Thyroid gland (tissue), 4 donors: Measurements from ENCODE around the gene FARS2. TPM values are rescaled to one million over a fixed set of nuclear protein-coding genes. Genes with fewer than 3 reads are reported as not detected.

Experiments
- DNase-seq, 2 donors: peaks; one replicate each; pipeline ENCODE4 v3.0.0-alpha.2; 2019
- H3K27ac ChIP-seq, 3 donors: fragments of 200-600 bp; sonication (generic); 1 replicate in 2 of 3; 2 replicates in 1 of 3; pipeline ENCODE4 v1.5.1; 2016 to 2019; ENCODE audit warnings: mild to moderate bottlenecking in 1 of 3, moderate library complexity in 1 of 3
- H3K27me3 ChIP-seq: fragments of 200-600 bp; sonication (generic); one replicate; pipeline ENCODE4 v1.5.1; 2019
- H3K36me3 ChIP-seq, 2 donors: fragments of 200-600 bp; sonication (generic); one replicate each; pipeline ENCODE4 v1.5.1; 2016 to 2019
- H3K4me1 ChIP-seq, 2 donors: fragments of 200-600 bp; sonication (generic); one replicate each; pipeline ENCODE4 v1.5.1; 2017 to 2019
- H3K4me3 ChIP-seq, 3 donors: fragments of 200-600 bp; sonication (generic); replicated peaks in 1 of 3; 1 replicate in 2 of 3; 2 replicates in 1 of 3; pipeline ENCODE4 v1.5.1; 2016; ENCODE audit warnings: mild to moderate bottlenecking in 1 of 3
- H3K9me3 ChIP-seq: fragments of 200-600 bp; sonication (generic); one replicate; pipeline ENCODE4 v1.5.1; 2017
- CTCF ChIP-seq, 6 experiments: fragments of 200-600 bp in 3 of 6; fragments of 450-650 bp in 3 of 6; sonication (generic) in 3 of 6; IDR thresholded peaks; one replicate each; pipeline ENCODE4 v1.5.1; 2016 to 2019; ENCODE audit warnings: antibody characterized with exemption in 6 of 6, mild to moderate bottlenecking in 2 of 6, inconsistent platforms in 1 of 6, moderate library complexity in 1 of 6
- POLR2A ChIP-seq, 2 donors: fragments of 450-650 bp; IDR thresholded peaks; one replicate each; pipeline ENCODE4 v1.6.1; 2017; ENCODE audit warnings: antibody characterized with exemption in 2 of 2, mild to moderate bottlenecking in 2 of 2, moderate library complexity in 1 of 2
- WGBS, 2 donors: methylation state at CpG; one replicate each; pipeline ENCODE4 v1.1.5; 2017; 5-methylcytosine and 5-hydroxymethylcytosine counted together
- intact Hi-C: fragments of 100-400 bp; cut with DNase I; formaldehyde crosslinking; loops from one replicate; pipeline ENCODE4 v1.15.1; 2023
- total RNA-seq, 4 donors: library from RNA; depleted of rRNA; stranded (reverse); fragments of >200 nt; gene quantifications; one replicate each; pipeline ENCODE4 v1.2.3, GENCODE V29; 2016

FARS2 gene
- total RNA-seq, 4 donors from 2014 or later, result 27.4 to 47.1 (median 34.2) TPM

GRCh38 chr6:5665173-5665572, 403.9 kb downstream of the FARS2 start:
- DNase-seq, result no peak
- Histone ChIP-seq H3K27ac (no peak overlapping the region), H3K9me3 (no peaks in the 10 kb centered on the region), H3K27me3 (no peaks in the 10 kb centered on the region), H3K36me3 (no peaks in the 10 kb centered on the region), H3K4me1 (peaks cover 4 to 29% of the 10 kb centered on the region in 2 donors), H3K4me3 (no peak overlapping the region)
- WGBS, 2 donors, result 91 to 94% methylated on average over 8 of the region's 8 CpGs
- intact Hi-C loops, result no loop called here
- TF ChIP-seq POLR2A (IDR thresholded peaks at IDR 0.05) (no peak), CTCF (IDR thresholded peaks at IDR 0.05) (no peak)

GRCh38 chr6:5665667-5666066, 404.4 kb downstream of the FARS2 start:
- no peaks in the 10 kb centered on the region for H3K9me3 ChIP-seq
- no peak overlapping the region for H3K27ac ChIP-seq
- no peak for DNase-seq
- H3K36me3 ChIP-seq, result no peaks in the 10 kb centered on the region
- TF ChIP-seq POLR2A (IDR thresholded peaks at IDR 0.05), result no peak
- no peak for TF ChIP-seq CTCF (IDR thresholded peaks at IDR 0.05)
- peaks cover 4 to 29% of the 10 kb centered on the region in 2 donors for H3K4me1 ChIP-seq
- H3K27me3 ChIP-seq, result no peaks in the 10 kb centered on the region
- intact Hi-C loops, result no loop called here
- WGBS, 2 donors, result 72 to 75% methylated on average over 2 of the region's 2 CpGs
- H3K4me3 ChIP-seq, result no peak overlapping the region

DNA sequence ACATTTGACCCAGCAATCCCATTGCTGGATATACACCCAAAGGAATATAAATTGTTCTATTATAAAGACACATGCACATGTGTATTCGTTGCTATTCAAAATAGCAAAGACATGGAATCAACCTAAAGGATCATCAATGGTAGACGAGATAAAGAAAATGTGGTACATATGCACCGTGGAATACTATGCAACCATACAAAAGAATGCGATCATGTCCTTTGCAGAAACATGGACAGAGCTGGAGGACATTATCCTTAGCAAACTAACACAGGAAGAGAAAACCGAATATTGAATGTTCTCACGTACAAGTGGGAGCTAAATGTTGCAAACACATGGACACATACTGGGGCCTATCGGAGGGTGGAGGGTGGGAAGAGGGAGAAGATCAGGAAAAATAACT, 405.4 kb downstream of the FARS2 start:
- intact Hi-C loops, result no loop called here
- H3K4me1 ChIP-seq, result peaks cover 4 to 29% of the 10 kb centered on the region in 2 donors
- H3K4me3 ChIP-seq, result no peak overlapping the region
- no peaks in the 10 kb centered on the region for H3K27me3 ChIP-seq
- no peak overlapping the region for H3K27ac ChIP-seq
- no peaks in the 10 kb centered on the region for H3K36me3 ChIP-seq
- no peak for DNase-seq
- no peaks in the 10 kb centered on the region for H3K9me3 ChIP-seq
- TF ChIP-seq POLR2A (IDR thresholded peaks at IDR 0.05) (no peak), CTCF (IDR thresholded peaks at IDR 0.05) (no peak)
- WGBS, 2 donors, result 91 to 97% methylated on average over 7 of the region's 7 CpGs

DNA sequence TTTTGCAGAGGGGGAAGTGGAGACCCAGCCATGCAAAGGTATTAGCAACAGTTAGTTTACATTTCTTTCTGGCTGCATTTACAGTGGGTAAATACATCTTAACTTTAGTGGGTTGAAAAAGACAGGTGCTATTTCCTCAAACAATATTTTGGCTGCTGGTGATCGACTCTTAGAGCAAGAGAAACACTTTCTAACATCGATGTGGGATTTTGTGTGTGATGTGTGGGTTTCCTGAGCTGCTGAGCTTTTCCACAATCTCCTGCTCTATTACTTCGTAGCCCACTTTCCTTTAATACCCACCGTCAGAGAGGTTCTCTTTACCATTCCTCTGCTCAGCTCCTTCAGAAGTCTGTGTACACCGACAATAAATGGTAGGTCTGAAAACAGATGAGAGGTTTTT, 406.4 kb downstream of the FARS2 start:
- DNase-seq, result no peak
- H3K4me1 ChIP-seq, result peaks cover 4 to 25% of the 10 kb centered on the region in 2 donors
- no peaks in the 10 kb centered on the region for H3K9me3 ChIP-seq
- no peaks in the 10 kb centered on the region for H3K36me3 ChIP-seq
- H3K27ac ChIP-seq, result no peak overlapping the region
- H3K4me3 ChIP-seq, result no peak overlapping the region
- 71 to 73% methylated on average over 5 of the region's 5 CpGs for WGBS, 2 donors
- no peaks in the 10 kb centered on the region for H3K27me3 ChIP-seq
- TF ChIP-seq POLR2A (IDR thresholded peaks at IDR 0.05), result no peak
- no peak for TF ChIP-seq CTCF (IDR thresholded peaks at IDR 0.05)
- intact Hi-C loops, result no loop called here

GRCh38 chr6:5670381-5670780, 409.1 kb downstream of the FARS2 start:
- no peak for DNase-seq
- no peaks in the 10 kb centered on the region for H3K36me3 ChIP-seq
- intact Hi-C loops, result no loop called here
- peaks cover 6 to 7% of the 10 kb centered on the region in 2 donors for H3K4me1 ChIP-seq
- no peak overlapping the region for H3K27ac ChIP-seq
- H3K9me3 ChIP-seq, result no peaks in the 10 kb centered on the region
- 93 to 96% methylated on average over 2 of the region's 2 CpGs for WGBS, 2 donors
- H3K27me3 ChIP-seq, result no peaks in the 10 kb centered on the region
- TF ChIP-seq POLR2A (IDR thresholded peaks at IDR 0.05) (no peak), CTCF (IDR thresholded peaks at IDR 0.05) (no peak)
- H3K4me3 ChIP-seq, result no peak overlapping the region
